ENCODE results near the gene OTUD5.

Gene OTUD5

GRCh38 chrX:48937054-48937907 lies 20.1 kb downstream of the OTUD5 start:
- DNase-seq, result peak; percentile 96

GRCh38 chrX:48936429-48937053 lies 20.9 kb downstream of the OTUD5 start:
- DNase-seq, result no peak

- no peak for DNase-seq
These were observed 22.1 kb downstream of the OTUD5 start for GRCh38 chrX:48935301-48935670.

GRCh38 chrX:48934581-48935300 lies 22.7 kb downstream of the OTUD5 start:
- peak; percentile 54 to 60 for DNase-seq

- peak in 1 of 2 experiments; percentile 59 for DNase-seq
These were observed 23.6 kb downstream of the OTUD5 start for GRCh38 chrX:48933757-48934156.

- DNase-seq, result no peak
These were observed 29.5 kb downstream of the OTUD5 start for GRCh38 chrX:48927736-48928382.

- DNase-seq, result no peak
These were observed 30.3 kb downstream of the OTUD5 start for GRCh38 chrX:48927123-48927522.

- no peak for DNase-seq
These were observed 33.1 kb downstream of the OTUD5 start for GRCh38 chrX:48924270-48924669.

- DNase-seq, result no peak
These were observed 33.6 kb downstream of the OTUD5 start for GRCh38 chrX:48923771-48924170.

- DNase-seq, result no peak
These were observed 36.7 kb downstream of the OTUD5 start for GRCh38 chrX:48920718-48921104.

- peak; percentile 51 to 60 for DNase-seq
These were observed 37.3 kb downstream of the OTUD5 start for GRCh38 chrX:48919947-48920717.

GRCh38 chrX:48919360-48919841 lies 38.0 kb downstream of the OTUD5 start:
- DNase-seq, result peak in 1 of 2 experiments; percentile 69

- peak; percentile 90 to 91 for DNase-seq
These were observed 38.6 kb downstream of the OTUD5 start, which contains the start of gene PIM2 for GRCh38 chrX:48918643-48919340. Gene PIM2 (minus strand): TSS chrX:48919024. CDS start chrX:48918834, 190 bp downstream.

GRCh38 chrX:48918301-48918642 lies 39.1 kb downstream of the OTUD5 start:
- no peak for DNase-seq

- DNase-seq, result peak; percentile 93 to 94
These were observed 40.0 kb downstream of the OTUD5 start for GRCh38 chrX:48917139-48918001.

- no peak for DNase-seq
These were observed 42.6 kb downstream of the OTUD5 start for GRCh38 chrX:48914593-48915493.

GRCh38 chrX:48913605-48914366 lies 43.6 kb downstream of the OTUD5 start:
- no peak for DNase-seq

- DNase-seq, result peak; percentile 92
These were observed 45.8 kb downstream of the OTUD5 start, which contains the start of gene SLC35A2 for GRCh38 chrX:48911412-48912182. Gene SLC35A2 (minus strand): TSS chrX:48911646. CDS start chrX:48911636, 10 bp downstream.
